Measurements from ENCODE around the gene KDM5B. TPM values are rescaled to one million over a fixed set of nuclear protein-coding genes. Genes with fewer than 3 reads are reported as not detected.

Gene KDM5B
- total RNA-seq, 2 experiments from 2014 or later: 74.7 to 84.7 TPM

DNA sequence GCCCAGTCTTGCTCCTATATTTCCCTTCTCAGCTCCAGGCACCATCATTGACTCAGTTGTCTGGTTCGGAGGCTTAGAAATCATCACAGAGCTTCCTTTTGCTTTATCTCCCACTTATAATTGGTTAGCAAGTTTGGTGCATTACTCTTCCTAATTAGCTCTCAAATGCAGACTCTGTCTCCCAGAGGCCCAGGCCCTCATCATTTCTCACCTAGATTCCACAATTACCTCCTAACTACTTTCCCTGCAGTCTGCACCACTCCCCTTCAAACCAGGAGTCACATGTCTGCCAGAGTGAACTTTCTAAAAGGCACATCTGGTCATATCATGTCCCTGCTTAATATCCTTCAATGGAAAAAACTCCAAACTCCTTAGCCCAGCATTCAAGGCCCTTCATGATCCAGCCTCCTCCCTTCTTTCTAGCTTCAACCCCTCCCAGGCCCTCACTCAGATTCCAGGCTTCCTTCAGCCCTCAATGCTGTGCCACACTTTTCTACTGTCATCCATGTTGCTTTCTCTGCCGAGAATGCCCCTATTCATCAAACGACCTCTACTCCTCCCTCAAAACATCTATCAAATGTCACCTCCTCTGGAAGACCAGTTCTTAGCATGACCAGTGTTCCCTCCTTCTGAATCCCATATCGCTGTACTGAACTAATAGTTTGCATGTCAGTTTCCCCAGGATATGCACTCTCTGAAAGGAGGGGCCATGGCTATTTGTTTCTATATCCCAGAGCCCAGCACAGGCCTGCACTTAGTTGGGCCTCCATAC lies 128.6 kb downstream of the KDM5B start:
- peaks cover 63% of the 10 kb centered on the region for H3K27me3 Mint-ChIP-seq
- CTCF ChIA-PET: no interaction called here

DNA sequence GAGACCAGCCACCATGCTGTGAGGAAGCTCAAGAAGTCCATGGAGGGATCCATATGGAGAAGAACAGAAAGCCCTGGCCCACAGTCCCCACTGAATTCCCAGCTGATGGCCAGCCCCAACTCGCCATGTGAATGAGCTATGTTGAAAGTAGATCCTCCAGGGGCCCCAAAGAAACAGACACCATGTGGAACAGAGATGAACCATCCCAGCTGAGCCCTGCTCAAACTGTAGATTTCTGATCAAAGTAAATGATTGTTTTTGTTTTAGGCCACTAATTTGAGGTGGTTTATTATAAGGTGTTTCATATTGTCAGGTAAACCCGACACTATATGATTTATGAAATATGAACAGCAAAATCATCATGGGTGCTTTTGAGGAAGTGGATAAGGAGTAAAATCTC lies 130.8 kb downstream of the KDM5B start:
- ChIA-PET POLR2A (no interaction called here), CTCF (no interaction called here)
- Histone ChIP-seq H3K4me1 (ENCODE audit: insufficient read depth, low read length) (no peaks in the 10 kb centered on the region), H3K27me3 (ENCODE audit: control insufficient read depth in 1 of 2, insufficient read depth in 2 of 2, low read length in 2 of 2) (peaks cover 6% of the 10 kb centered on the region in 2 experiments), H3K36me3 (ENCODE audit: insufficient read depth, low read length) (no peaks in the 10 kb centered on the region), H3K9me3 (ENCODE audit: control insufficient read depth in 1 of 2, insufficient read depth in 1 of 2, low read length in 2 of 2) (peaks cover 5 to 18% of the 10 kb centered on the region in 2 experiments), H3K4me3 (ENCODE audit: low read length) (no peak overlapping the region), H3K27ac (ENCODE audit: low read depth in 1 of 2, low read length in 2 of 2) (no peak overlapping the region)
- TF ChIP-seq, protein P1, sequence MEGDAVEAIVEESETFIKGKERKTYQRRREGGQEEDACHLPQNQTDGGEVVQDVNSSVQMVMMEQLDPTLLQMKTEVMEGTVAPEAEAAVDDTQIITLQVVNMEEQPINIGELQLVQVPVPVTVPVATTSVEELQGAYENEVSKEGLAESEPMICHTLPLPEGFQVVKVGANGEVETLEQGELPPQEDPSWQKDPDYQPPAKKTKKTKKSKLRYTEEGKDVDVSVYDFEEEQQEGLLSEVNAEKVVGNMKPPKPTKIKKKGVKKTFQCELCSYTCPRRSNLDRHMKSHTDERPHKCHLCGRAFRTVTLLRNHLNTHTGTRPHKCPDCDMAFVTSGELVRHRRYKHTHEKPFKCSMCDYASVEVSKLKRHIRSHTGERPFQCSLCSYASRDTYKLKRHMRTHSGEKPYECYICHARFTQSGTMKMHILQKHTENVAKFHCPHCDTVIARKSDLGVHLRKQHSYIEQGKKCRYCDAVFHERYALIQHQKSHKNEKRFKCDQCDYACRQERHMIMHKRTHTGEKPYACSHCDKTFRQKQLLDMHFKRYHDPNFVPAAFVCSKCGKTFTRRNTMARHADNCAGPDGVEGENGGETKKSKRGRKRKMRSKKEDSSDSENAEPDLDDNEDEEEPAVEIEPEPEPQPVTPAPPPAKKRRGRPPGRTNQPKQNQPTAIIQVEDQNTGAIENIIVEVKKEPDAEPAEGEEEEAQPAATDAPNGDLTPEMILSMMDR (IDR thresholded peaks at IDR 0.05): no peak
- Mint-ChIP-seq H3K36me3 (ENCODE audit: low read depth) (no peaks in the 10 kb centered on the region), H3K4me3 (no peak overlapping the region), H3K27me3 (peaks cover 49% of the 10 kb centered on the region), H3K27ac (no peak overlapping the region), H3K4me1 (ENCODE audit: low read depth) (no peaks in the 10 kb centered on the region), H3K9me3 (peaks cover 7% of the 10 kb centered on the region)
- DNase-seq: no peak
- intact Hi-C loops (cut with DNase I, micrococcal nuclease): no loop called here
- no peak for ATAC-seq (ENCODE audit: poor library complexity)

More for the DNA sequence above, 128.6 kb downstream of the KDM5B start:
- Histone ChIP-seq H3K4me3 (ENCODE audit: low read length) (no peak overlapping the region), H3K27me3 (ENCODE audit: control insufficient read depth in 1 of 2, insufficient read depth in 2 of 2, low read length in 2 of 2) (peaks cover 6% of the 10 kb centered on the region in 2 experiments), H3K4me1 (ENCODE audit: insufficient read depth, low read length) (no peaks in the 10 kb centered on the region), H3K9me3 (ENCODE audit: control insufficient read depth in 1 of 2, insufficient read depth in 1 of 2, low read length in 2 of 2) (peaks cover 5 to 18% of the 10 kb centered on the region in 2 experiments), H3K27ac (ENCODE audit: low read depth in 1 of 2, low read length in 2 of 2) (no peak overlapping the region), H3K36me3 (ENCODE audit: insufficient read depth, low read length) (no peaks in the 10 kb centered on the region)
- TF ChIP-seq, protein P1 (IDR thresholded peaks at IDR 0.05): no peak
- POLR2A ChIA-PET: no interaction called here
- no peak overlapping the region for H3K27ac Mint-ChIP-seq
- H3K36me3 Mint-ChIP-seq (ENCODE audit: low read depth): no peaks in the 10 kb centered on the region
- ATAC-seq (ENCODE audit: poor library complexity): no peak
- H3K4me1 Mint-ChIP-seq (ENCODE audit: low read depth): no peaks in the 10 kb centered on the region
- DNase-seq: no peak
- H3K4me3 Mint-ChIP-seq: no peak overlapping the region
- intact Hi-C loops (cut with DNase I, micrococcal nuclease): no loop called here
- H3K9me3 Mint-ChIP-seq: peaks cover 7% of the 10 kb centered on the region

Other genes with a start within 250 kb of the KDM5B start
- not detected for gene SYT2, start 98.0 kb downstream of the KDM5B start, total RNA-seq
- 1 to 10 TPM in 1 of 2 experiments, under 1 TPM in 1; 0.91 to 1.3 TPM for gene PCAT6, start 2.5 kb upstream of the KDM5B start, total RNA-seq
- gene RABIF, start 80.7 kb upstream of the KDM5B start, total RNA-seq: 1 to 10 TPM; 9.1 to 9.2 TPM
- gene KLHL12, start 118.8 kb upstream of the KDM5B start, total RNA-seq: 10 to 100 TPM; 18.5 to 18.6 TPM
- gene ADIPOR1, start 149.9 kb upstream of the KDM5B start, total RNA-seq: 10 to 100 TPM; 91.5 to 95.6 TPM
- gene CYB5R1, start 158.8 kb upstream of the KDM5B start, total RNA-seq: 10 to 100 TPM; 42.1 to 47.4 TPM
- gene TMEM183A, start 199.0 kb upstream of the KDM5B start, total RNA-seq: 100 to 1,000 TPM; 187 to 194 TPM
- gene PPFIA4, start 218.1 kb upstream of the KDM5B start, total RNA-seq: under 1 TPM; 0.93 to 0.98 TPM

Measured in CD4-positive, alpha-beta T cell (primary cell).